HCT116 (cell line): Measurements from ENCODE around the gene DSTYK.

Experiments
- EZH2 ChIP-seq: fragments of 200-600 bp; sonication (generic); IDR thresholded peaks from 2 replicates; pipeline ENCODE4 v1.6.1; 2017; ENCODE audit warnings: antibody characterized with exemption, mixed run types
- POLR2AphosphoS5 ChIP-seq: IDR thresholded peaks from 2 replicates; pipeline ENCODE4 v1.6.1; 2011; ENCODE audit warnings: mild to moderate bottlenecking, low read depth, low read length, moderate library complexity
- SP1 ChIP-seq: IDR thresholded peaks from 2 replicates; pipeline ENCODE4 v1.6.1; 2012; ENCODE audit warnings: low read depth
- TCF7L2 ChIP-seq: IDR thresholded peaks from 2 replicates; pipeline ENCODE4 v1.7.0; 2011; ENCODE audit warnings: borderline replicate concordance, inconsistent platforms; ENCODE audit not compliant: insufficient read depth, insufficient read length; ENCODE audit errors: extremely low read depth
- TF ChIP-seq, protein P1 (sequence below), 3 experiments: fragments of 200-600 bp in 1 of 3; sonication (generic) in 1 of 3; IDR thresholded peaks in 2 of 3; conservative IDR thresholded peaks in 1 of 3; 2 replicates each; pipeline ENCODE4 v1.5.1; 2012 to 2017; ENCODE audit warnings: low read depth in 2 of 3, low read length in 2 of 3, antibody characterized with exemption in 1 of 3, borderline replicate concordance in 1 of 3, control low read depth in 1 of 3, mild to moderate bottlenecking in 1 of 3, mixed read lengths in 1 of 3, mixed run types in 1 of 3, moderate library complexity in 1 of 3; ENCODE audit not compliant: insufficient read depth in 1 of 3

DNA sequence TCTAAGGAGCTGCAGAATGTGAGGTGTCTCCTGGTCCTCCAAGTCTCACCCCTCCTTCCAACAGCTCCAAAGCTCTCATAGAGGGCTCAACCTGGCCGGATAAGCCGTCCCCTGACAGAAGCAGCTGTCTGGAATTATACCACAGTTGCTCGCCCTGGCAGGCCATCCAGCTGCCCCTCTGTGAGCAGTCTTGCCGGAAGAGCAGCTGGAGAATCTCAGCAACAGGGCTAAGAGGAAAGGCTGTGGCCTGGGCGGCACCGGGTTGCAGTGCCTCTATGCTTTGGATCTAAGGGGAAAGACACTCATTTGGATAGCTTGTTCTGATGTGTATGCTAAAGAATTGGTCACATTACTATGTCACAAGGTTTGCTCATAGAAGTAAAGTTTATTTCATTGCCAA is 28.6 kb upstream of the DSTYK start:
- TF ChIP-seq EZH2: no peak
- no peak for TF ChIP-seq SP1
- TF ChIP-seq, protein P1, sequence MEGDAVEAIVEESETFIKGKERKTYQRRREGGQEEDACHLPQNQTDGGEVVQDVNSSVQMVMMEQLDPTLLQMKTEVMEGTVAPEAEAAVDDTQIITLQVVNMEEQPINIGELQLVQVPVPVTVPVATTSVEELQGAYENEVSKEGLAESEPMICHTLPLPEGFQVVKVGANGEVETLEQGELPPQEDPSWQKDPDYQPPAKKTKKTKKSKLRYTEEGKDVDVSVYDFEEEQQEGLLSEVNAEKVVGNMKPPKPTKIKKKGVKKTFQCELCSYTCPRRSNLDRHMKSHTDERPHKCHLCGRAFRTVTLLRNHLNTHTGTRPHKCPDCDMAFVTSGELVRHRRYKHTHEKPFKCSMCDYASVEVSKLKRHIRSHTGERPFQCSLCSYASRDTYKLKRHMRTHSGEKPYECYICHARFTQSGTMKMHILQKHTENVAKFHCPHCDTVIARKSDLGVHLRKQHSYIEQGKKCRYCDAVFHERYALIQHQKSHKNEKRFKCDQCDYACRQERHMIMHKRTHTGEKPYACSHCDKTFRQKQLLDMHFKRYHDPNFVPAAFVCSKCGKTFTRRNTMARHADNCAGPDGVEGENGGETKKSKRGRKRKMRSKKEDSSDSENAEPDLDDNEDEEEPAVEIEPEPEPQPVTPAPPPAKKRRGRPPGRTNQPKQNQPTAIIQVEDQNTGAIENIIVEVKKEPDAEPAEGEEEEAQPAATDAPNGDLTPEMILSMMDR (IDR thresholded peaks at IDR 0.05 in 2 of 3, conservative IDR thresholded peaks at IDR 0.05 in 1 of 3; ENCODE audit: borderline replicate concordance in 1 of 3, insufficient read depth in 1 of 3, low read depth in 2 of 3, low read length in 2 of 3): no peak
- no peak for TF ChIP-seq POLR2AphosphoS5
- no peak for TF ChIP-seq TCF7L2
